Neural cell (in vitro differentiated cells): ENCODE results near the gene TANGO6. TPM values are rescaled to one million over a fixed set of nuclear protein-coding genes. Genes with fewer than 3 reads are reported as not detected.
"Not testable (repeated sequence)": the region's sequence is repeated elsewhere in the genome, so short reads cannot be mapped to it uniquely, and the experiment has no call there.

Source experiments
- H2AFZ ChIP-seq: fragments of 200-600, 300-800 bp; sonication (generic), shearing (Covaris generic); 2 replicates; pipeline ENCODE4 v1.6.0; 2014; ENCODE audit warnings: low read depth, mild to moderate bottlenecking, antibody characterized with exemption, low read length, moderate library complexity
- H3F3A ChIP-seq: fragments of 200-600 bp; shearing (Covaris generic); 2 replicates; pipeline ENCODE4 v1.6.1; 2016; ENCODE audit warnings: mild to moderate bottlenecking, moderate library complexity, mixed read lengths, antibody characterized with exemption, low read length; ENCODE audit not compliant: insufficient read depth, poor library complexity, severe bottlenecking
- H3K27ac ChIP-seq: fragments of 200-600, 300-800 bp; sonication (generic), shearing (Covaris generic); 2 replicates; pipeline ENCODE4 v1.5.1; 2014; ENCODE audit warnings: mild to moderate bottlenecking, low read length, moderate library complexity
- H3K27me3 ChIP-seq: fragments of 300-800, 200-600 bp; sonication (generic), shearing (Covaris generic); 2 replicates; pipeline ENCODE4 v1.6.0; 2014; ENCODE audit warnings: mild to moderate bottlenecking, low read depth, low read length, moderate library complexity; ENCODE audit not compliant: insufficient read depth
- H3K36me3 ChIP-seq: fragments of 300-800, 200-600 bp; sonication (generic), shearing (Covaris generic); 2 replicates; pipeline ENCODE4 v1.5.1; 2014; ENCODE audit warnings: mild to moderate bottlenecking, antibody characterized with exemption, low read length, moderate library complexity; ENCODE audit not compliant: insufficient read depth
- H3K4me2 ChIP-seq: fragments of 300-800, 200-600 bp; sonication (generic), shearing (Covaris generic); 2 replicates; pipeline ENCODE4 v1.6.0; 2014; ENCODE audit warnings: mild to moderate bottlenecking, low read length
- H3K4me3 ChIP-seq: fragments of 300-800, 200-600 bp; sonication (generic), shearing (Covaris generic); 2 replicates; pipeline ENCODE4 v1.5.1; 2014; ENCODE audit warnings: mild to moderate bottlenecking, low read length, moderate library complexity
- H3K79me2 ChIP-seq: fragments of 200-600 bp; shearing (Covaris generic); replicated peaks from 2 replicates; pipeline ENCODE4 v1.6.0; 2014; ENCODE audit warnings: mild to moderate bottlenecking, low read length, moderate library complexity; ENCODE audit not compliant: insufficient read depth
- H3K9ac ChIP-seq: fragments of 300-800, 200-600 bp; sonication (generic), shearing (Covaris generic); 2 replicates; pipeline ENCODE4 v1.6.1; 2016; ENCODE audit warnings: mild to moderate bottlenecking, low read length, mixed read lengths
- H3K9me2 ChIP-seq: fragments of 200-600 bp; shearing (Covaris generic); 2 replicates; pipeline ENCODE4 v1.6.1; 2016; ENCODE audit warnings: mild to moderate bottlenecking, low read length, mixed read lengths; ENCODE audit not compliant: insufficient read depth
- H3K9me3 ChIP-seq: fragments of 200-600, 300-800 bp; sonication (generic), shearing (Covaris generic); 2 replicates; pipeline ENCODE4 v1.6.1; 2016; ENCODE audit warnings: mild to moderate bottlenecking, mixed run types, low read length, moderate library complexity, mixed read lengths
- H4K20me1 ChIP-seq: fragments of 200-600 bp; shearing (Covaris generic); 2 replicates; pipeline ENCODE4 v1.6.1; 2016; ENCODE audit warnings: mild to moderate bottlenecking, mixed run types; ENCODE audit not compliant: insufficient read depth
- CTCF ChIP-seq: fragments of 450-650 bp; IDR thresholded peaks from 2 replicates; pipeline ENCODE4 v1.5.1; 2014; ENCODE audit warnings: antibody characterized with exemption, mild to moderate bottlenecking, moderate library complexity; ENCODE audit not compliant: poor library complexity, severe bottlenecking
- EP300 ChIP-seq: fragments of 450-650 bp; conservative IDR thresholded peaks from 2 replicates; pipeline ENCODE4 v1.6.1; 2014; ENCODE audit warnings: antibody characterized with exemption, mild to moderate bottlenecking, moderate library complexity; ENCODE audit not compliant: poor library complexity, severe bottlenecking
- EZH2 ChIP-seq: fragments of 200-600, 300-800 bp; shearing (Covaris generic), sonication (generic); IDR thresholded peaks from 2 replicates; pipeline ENCODE4 v1.6.1; 2014; ENCODE audit warnings: antibody characterized with exemption, low read length, borderline replicate concordance, mild to moderate bottlenecking; ENCODE audit not compliant: insufficient read depth, poor library complexity, severe bottlenecking
- MXI1 ChIP-seq: fragments of 450-650 bp; conservative IDR thresholded peaks from 2 replicates; pipeline ENCODE4 v1.6.1; 2014; ENCODE audit warnings: antibody characterized with exemption, mild to moderate bottlenecking; ENCODE audit not compliant: poor library complexity, severe bottlenecking
- POLR2AphosphoS5 ChIP-seq: IDR thresholded peaks from 2 replicates; pipeline ENCODE4 v1.6.1; 2012
- RAD21 ChIP-seq: fragments of 450-650 bp; conservative IDR thresholded peaks from 2 replicates; pipeline ENCODE4 v1.6.1; 2014; ENCODE audit warnings: antibody characterized with exemption, mild to moderate bottlenecking, moderate library complexity
- REST ChIP-seq: IDR thresholded peaks from 2 replicates; pipeline ENCODE4 v1.6.1; 2012; ENCODE audit warnings: borderline replicate concordance
- SMC3 ChIP-seq: fragments of 450-650 bp; conservative IDR thresholded peaks from 2 replicates; pipeline ENCODE4 v1.6.1; 2014; ENCODE audit warnings: antibody characterized with exemption, mild to moderate bottlenecking, moderate library complexity; ENCODE audit not compliant: poor library complexity
- TAF1 ChIP-seq: IDR thresholded peaks from 2 replicates; pipeline ENCODE4 v1.6.1; 2012; ENCODE audit warnings: low read depth
- polyA plus RNA-seq: library from polyadenylated mRNA; depleted of rRNA; stranded (reverse); fragments of >200 nt; gene quantifications from 2 replicates; pipeline ENCODE4 v1.2.3, GENCODE V29; 2014

The TANGO6 gene
- polyA plus RNA-seq, 1 donor from 2014 or later = 9.5 TPM

- no peak overlapping the region for H3K4me2 ChIP-seq
These were observed 206.5 kb downstream of the TANGO6 start for GRCh38 chr16:69049603-69050375.

GRCh38 chr16:69051517-69051830 is 208.1 kb downstream of the TANGO6 start:
- not testable (repeated sequence) for H3K9me2 ChIP-seq, H3F3A ChIP-seq, H3K79me2 ChIP-seq

More at GRCh38 chr16:69049603-69050375, 206.5 kb downstream of the TANGO6 start:
- Histone ChIP-seq H3K9me2 (no peaks in the 10 kb centered on the region), H3F3A (no peaks in the 10 kb centered on the region), H2AFZ (no peak overlapping the region), H4K20me1 (no peaks in the 10 kb centered on the region), H3K4me3 (no peak overlapping the region), H3K9me3 (no peaks in the 10 kb centered on the region), H3K79me2 (no peaks in the 10 kb centered on the region), H3K9ac (no peak overlapping the region), H3K27me3 (no peaks in the 10 kb centered on the region), H3K36me3 (no peaks in the 10 kb centered on the region), H3K27ac (no peak overlapping the region)
- no peak for TF ChIP-seq REST
- TF ChIP-seq TAF1 = no peak
- TF ChIP-seq CTCF = no peak
- TF ChIP-seq RAD21 = no peak
- TF ChIP-seq SMC3 = no peak
- TF ChIP-seq MXI1 = no peak
- TF ChIP-seq POLR2AphosphoS5 = no peak
- TF ChIP-seq EZH2 = no peak
- TF ChIP-seq EP300 = no peak

GRCh38 chr16:69055008-69055407 is 211.7 kb downstream of the TANGO6 start:
- Histone ChIP-seq H3K4me3 (no peak overlapping the region), H3K27me3 (no peaks in the 10 kb centered on the region), H3K9me2 (no peaks in the 10 kb centered on the region), H3K9ac (no peak overlapping the region), H3K79me2 (no peaks in the 10 kb centered on the region), H3F3A (no peaks in the 10 kb centered on the region), H3K9me3 (no peaks in the 10 kb centered on the region), H2AFZ (no peak overlapping the region), H3K4me2 (no peak overlapping the region), H3K36me3 (no peaks in the 10 kb centered on the region), H4K20me1 (no peaks in the 10 kb centered on the region), H3K27ac (no peak overlapping the region)
- TF ChIP-seq EP300 = no peak
- no peak for TF ChIP-seq POLR2AphosphoS5
- TF ChIP-seq TAF1 = no peak
- TF ChIP-seq REST = no peak

More at GRCh38 chr16:69051517-69051830, 208.1 kb downstream of the TANGO6 start:
- not testable (repeated sequence) for H3K9me3 ChIP-seq, H3K4me2 ChIP-seq, H3K36me3 ChIP-seq, H2AFZ ChIP-seq, H3K27ac ChIP-seq, H3K27me3 ChIP-seq, H3K4me3 ChIP-seq, H3K9ac ChIP-seq, H4K20me1 ChIP-seq
